K562 (cell line): Measurements from ENCODE around the gene TENM4. TPM values are rescaled to one million over a fixed set of nuclear protein-coding genes. Genes with fewer than 3 reads are reported as not detected.

ENCODE experiments used
- ATAC-seq: fragments of 200-7000 bp; cut with Tn5 transposase; 3 replicates; pipeline ENCODE4 v1.9.1; 2020; ENCODE audit warnings: moderate library complexity
- BruUV-seq: library from RNA; stranded (reverse); fragments of 400-500 nt; replicated peaks from 2 replicates; lab custom pipeline; 2021; lab: Mats Ljungman, UMichigan
- CTCF ChIA-PET: fragments of 300-600 bp; formaldehyde crosslinking; extraction: SDS; loops from one replicate; lab custom pipeline; 2021; ENCODE audit warnings: low intra/inter-chr PET ratio; lab: Yijun Ruan, JAX
- POLR2A ChIA-PET: fragments of 300-600, 350-650 bp; sonication (Branson Sonifier 250); formaldehyde crosslinking; extraction: SDS; loops from one replicate; lab custom pipeline; 2021; ENCODE audit warnings: antibody characterized with exemption, inconsistent platforms; lab: Yijun Ruan, JAX
- DNase-seq, 4 experiments: peaks; one replicate each; pipeline versions ENCODE4 v3.0.0 to v3.0.0-alpha.2; 2011 to 2018; ENCODE audit warnings: low spot score in 3 of 4, mixed read lengths in 3 of 4; ENCODE audit errors: extremely low read depth in 1 of 4
- FAIRE-seq: peaks from 2 replicates; lab custom pipeline; 2011; peaks lifted over from hg19 to GRCh38; lab: Jason Lieb, UNC
- H2AFZ ChIP-seq: 2 replicates; pipeline ENCODE4 v1.6.0; 2011; ENCODE audit warnings: low read depth, low read length, control low read depth, inconsistent platforms
- H3K27ac ChIP-seq: fragments of 200-600 bp; 3 replicates; pipeline ENCODE4 v1.8.0; 2011; ENCODE audit warnings: low read depth, mild to moderate bottlenecking, control low read depth, inconsistent platforms, low read length, moderate library complexity, mixed read lengths; ENCODE audit errors: extremely low read depth
- H3K27me3 ChIP-seq, 2 experiments: fragments of 300-600 bp in 1 of 2; 2 replicates in 1 of 2; 3 replicates in 1 of 2; pipeline versions ENCODE4 v1.6.0 to v1.8.0; 2011; ENCODE audit warnings: inconsistent platforms in 2 of 2, low read length in 2 of 2, mild to moderate bottlenecking in 1 of 2, mixed read lengths in 1 of 2, moderate library complexity in 1 of 2; ENCODE audit not compliant: control insufficient read depth in 2 of 2, insufficient read depth in 2 of 2
- H3K36me3 ChIP-seq: fragments of 300-600 bp; 3 replicates; pipeline ENCODE4 v1.8.0; 2011; ENCODE audit warnings: mild to moderate bottlenecking, low read length, inconsistent platforms; ENCODE audit not compliant: control insufficient read depth, insufficient read depth
- H3K4me1 ChIP-seq, 2 experiments: fragments of 200-600 bp in 1 of 2; replicated peaks in 1 of 2; 2 replicates in 1 of 2; 3 replicates in 1 of 2; pipeline versions ENCODE4 v1.5.1 to v1.8.0; 2011; ENCODE audit warnings: inconsistent platforms in 2 of 2, low read length in 2 of 2, mild to moderate bottlenecking in 1 of 2, mixed read lengths in 1 of 2, moderate library complexity in 1 of 2; ENCODE audit not compliant: control insufficient read depth in 2 of 2, insufficient read depth in 2 of 2
- H3K4me2 ChIP-seq: 2 replicates; pipeline ENCODE4 v1.6.1; 2011; ENCODE audit warnings: low read length, control low read depth, inconsistent platforms, mixed read lengths; ENCODE audit not compliant: insufficient read depth
- H3K4me3 ChIP-seq: fragments of 200-600 bp; sonication (generic), shearing (Covaris generic); 2 replicates; pipeline ENCODE4 v1.5.1; 2016; ENCODE audit warnings: control low read depth, inconsistent platforms
- H3K79me2 ChIP-seq: fragments of 200-600 bp; 3 replicates; pipeline ENCODE4 v1.8.0; 2011; ENCODE audit warnings: low read length, inconsistent platforms; ENCODE audit not compliant: control insufficient read depth, insufficient read depth
- H3K9ac ChIP-seq, 2 experiments: 2 replicates each; pipeline versions ENCODE4 v1.6.0 to v1.6.1; 2011; ENCODE audit warnings: low read depth in 2 of 2, low read length in 2 of 2, control low read depth in 1 of 2, inconsistent platforms in 1 of 2, mild to moderate bottlenecking in 1 of 2, mixed read lengths in 1 of 2; ENCODE audit not compliant: insufficient read depth in 1 of 2
- H3K9me1 ChIP-seq: one replicate; pipeline ENCODE4 v1.6.0; 2011; ENCODE audit warnings: inconsistent platforms, mild to moderate bottlenecking, low read length, moderate library complexity; ENCODE audit not compliant: control insufficient read depth, insufficient read depth
- H3K9me3 ChIP-seq: replicated peaks from 2 replicates; pipeline ENCODE4 v1.5.1; 2011; ENCODE audit warnings: low read depth, low read length, inconsistent platforms; ENCODE audit not compliant: control insufficient read depth, insufficient read depth
- H4K20me1 ChIP-seq: replicated peaks from 2 replicates; pipeline ENCODE4 v1.6.1; 2011; ENCODE audit warnings: low read length, inconsistent platforms, mixed read lengths; ENCODE audit not compliant: control insufficient read depth, insufficient read depth
- CC2D1A ChIP-seq: fragments of 450-650 bp; IDR thresholded peaks from 2 replicates; pipeline ENCODE4 v1.6.1; 2017; ENCODE audit warnings: mild to moderate bottlenecking
- RFX1 ChIP-seq: fragments of 450-650 bp; IDR thresholded peaks from 2 replicates; pipeline ENCODE4 v1.6.1; 2016; ENCODE audit warnings: mild to moderate bottlenecking, moderate library complexity
- WGBS: fragments of 100-300 bp; shearing (Covaris generic); methylation state at CpG from one replicate; pipeline ENCODE4 v1.1.6; 2016; ENCODE audit warnings: low coverage, mixed read lengths; ENCODE audit not compliant: insufficient coverage; ENCODE audit errors: missing lambda C conversion rate; 5-methylcytosine and 5-hydroxymethylcytosine counted together
- in situ Hi-C: fragments of 300-500 bp; cut with MboI; formaldehyde crosslinking; loops from 4 replicates; pipeline ENCODE4 v1.15.0; 2018; ENCODE audit warnings: inconsistent platforms, mixed read lengths
- intact Hi-C: fragments of 100-400 bp; cut with micrococcal nuclease; formaldehyde crosslinking; loops from 2 replicates; pipeline ENCODE4 v1.14.2; 2022
- polyA plus RNA-seq, 8 experiments: library from polyadenylated mRNA; depleted of rRNA in 4 of 8; stranded (reverse) in 5 of 8; unstranded in 3 of 8; fragments of >200 nt; fragmentation: Nextera tagmentation in 2 of 8; fragmentation: Illumina TruSeq in 1 of 8; extraction: Ambion mirVana in 2 of 8; extraction: Trizol in 1 of 8; gene quantifications; 2 replicates each; pipeline versions ENCODE4 v1.2.1 to v1.2.3, GENCODE V29; 2011 to 2014; ENCODE audit warnings: inconsistent platforms in 1 of 8, missing spikeins in 1 of 8
- total RNA-seq, 7 experiments: library from RNA; depleted of rRNA in 6 of 7; stranded (reverse); fragments of >200 nt in 6 of 7; fragmentation: Illumina TruSeq in 2 of 7; extraction: Trizol in 2 of 7; gene quantifications; 2 replicates each; pipeline versions ENCODE4 v1.2.1 to v1.2.3, GENCODE V29; 2011 to 2021; ENCODE audit warnings: low replicate concordance in 1 of 7
- TF ChIP-seq, protein P1 (sequence below): fragments of 200-600 bp; sonication (generic); IDR thresholded peaks from one replicate; pipeline ENCODE4 v1.6.1; 2012; ENCODE audit warnings: mild to moderate bottlenecking, low read depth, low read length, inconsistent platforms
- TF ChIP-seq, protein P2 (sequence below): fragments of 200-400 bp; formaldehyde crosslinking; IDR thresholded peaks from 2 replicates; pipeline ENCODE4 v1.6.1; 2017; ENCODE audit warnings: mild to moderate bottlenecking, low read depth, low read length, moderate library complexity
- TF ChIP-seq, protein P3 (sequence below): fragments of 250-450 bp; sonication (Bioruptor Pico); IDR thresholded peaks from 2 replicates; pipeline ENCODE4 v1.5.0; 2021; ENCODE audit warnings: mild to moderate bottlenecking, moderate library complexity

Gene TENM4
- total and polyA plus RNA-seq, 9 of the 15 experiments (the other 6 are each of a cell fraction or from before 2014, with no cell fraction given), result 0.16 TPM; not detected in 8

DNA sequence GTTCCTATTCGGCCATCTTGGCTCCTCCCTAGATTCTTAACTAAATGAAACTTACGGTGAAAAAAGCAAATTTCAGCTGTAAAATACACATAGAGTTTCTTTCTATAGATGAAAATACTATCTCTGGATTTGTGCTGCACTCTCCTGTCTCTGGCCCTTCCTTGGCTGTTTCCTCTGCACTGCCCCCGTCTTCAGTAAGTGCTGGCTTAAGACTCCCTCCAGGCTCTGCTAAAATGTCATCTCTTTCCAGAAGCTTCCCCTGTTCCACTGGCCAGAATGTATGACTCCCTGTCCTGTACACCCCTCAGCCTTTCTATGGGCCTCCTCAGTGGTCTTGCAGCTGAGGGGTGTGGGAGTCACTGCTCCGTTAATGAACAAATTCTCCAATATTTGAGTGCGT is 757.1 kb downstream of the TENM4 start:
- no peaks in the 10 kb centered on the region for H3K9me3 ChIP-seq
- DNase-seq (no peak), FAIRE-seq (no peak), ATAC-seq (peak; percentile 44; the same call in 2 of the 3 replicates)
- 0% methylated on average over 4 of the region's 5 CpGs for WGBS
- POLR2A ChIA-PET, result no interaction called here
- H3K4me2 ChIP-seq, result no peak overlapping the region
- no peaks in the 10 kb centered on the region for H3K4me1 ChIP-seq
- no peak overlapping the region for H3K4me3 ChIP-seq
- CTCF ChIA-PET, result no interaction called here
- H3K79me2 ChIP-seq, result no peaks in the 10 kb centered on the region
- no peak overlapping the region for H3K27ac ChIP-seq
- no peaks in the 10 kb centered on the region for H3K9me1 ChIP-seq
- no peaks in the 10 kb centered on the region for H4K20me1 ChIP-seq
- intact Hi-C loops, result no loop called here
- BruUV-seq, result no TSS peak
- no peak overlapping the region for H3K9ac ChIP-seq
- in situ Hi-C loops, result no loop called here
- H3K36me3 ChIP-seq, result no peaks in the 10 kb centered on the region
- peaks cover 4 to 12% of the 10 kb centered on the region in 2 experiments; a peak in 3 of 5 replicates for H3K27me3 ChIP-seq
- H2AFZ ChIP-seq, result peak overlapping the region; percentile 5; the same call in 1 of the 2 replicates
- TF ChIP-seq, protein P1, sequence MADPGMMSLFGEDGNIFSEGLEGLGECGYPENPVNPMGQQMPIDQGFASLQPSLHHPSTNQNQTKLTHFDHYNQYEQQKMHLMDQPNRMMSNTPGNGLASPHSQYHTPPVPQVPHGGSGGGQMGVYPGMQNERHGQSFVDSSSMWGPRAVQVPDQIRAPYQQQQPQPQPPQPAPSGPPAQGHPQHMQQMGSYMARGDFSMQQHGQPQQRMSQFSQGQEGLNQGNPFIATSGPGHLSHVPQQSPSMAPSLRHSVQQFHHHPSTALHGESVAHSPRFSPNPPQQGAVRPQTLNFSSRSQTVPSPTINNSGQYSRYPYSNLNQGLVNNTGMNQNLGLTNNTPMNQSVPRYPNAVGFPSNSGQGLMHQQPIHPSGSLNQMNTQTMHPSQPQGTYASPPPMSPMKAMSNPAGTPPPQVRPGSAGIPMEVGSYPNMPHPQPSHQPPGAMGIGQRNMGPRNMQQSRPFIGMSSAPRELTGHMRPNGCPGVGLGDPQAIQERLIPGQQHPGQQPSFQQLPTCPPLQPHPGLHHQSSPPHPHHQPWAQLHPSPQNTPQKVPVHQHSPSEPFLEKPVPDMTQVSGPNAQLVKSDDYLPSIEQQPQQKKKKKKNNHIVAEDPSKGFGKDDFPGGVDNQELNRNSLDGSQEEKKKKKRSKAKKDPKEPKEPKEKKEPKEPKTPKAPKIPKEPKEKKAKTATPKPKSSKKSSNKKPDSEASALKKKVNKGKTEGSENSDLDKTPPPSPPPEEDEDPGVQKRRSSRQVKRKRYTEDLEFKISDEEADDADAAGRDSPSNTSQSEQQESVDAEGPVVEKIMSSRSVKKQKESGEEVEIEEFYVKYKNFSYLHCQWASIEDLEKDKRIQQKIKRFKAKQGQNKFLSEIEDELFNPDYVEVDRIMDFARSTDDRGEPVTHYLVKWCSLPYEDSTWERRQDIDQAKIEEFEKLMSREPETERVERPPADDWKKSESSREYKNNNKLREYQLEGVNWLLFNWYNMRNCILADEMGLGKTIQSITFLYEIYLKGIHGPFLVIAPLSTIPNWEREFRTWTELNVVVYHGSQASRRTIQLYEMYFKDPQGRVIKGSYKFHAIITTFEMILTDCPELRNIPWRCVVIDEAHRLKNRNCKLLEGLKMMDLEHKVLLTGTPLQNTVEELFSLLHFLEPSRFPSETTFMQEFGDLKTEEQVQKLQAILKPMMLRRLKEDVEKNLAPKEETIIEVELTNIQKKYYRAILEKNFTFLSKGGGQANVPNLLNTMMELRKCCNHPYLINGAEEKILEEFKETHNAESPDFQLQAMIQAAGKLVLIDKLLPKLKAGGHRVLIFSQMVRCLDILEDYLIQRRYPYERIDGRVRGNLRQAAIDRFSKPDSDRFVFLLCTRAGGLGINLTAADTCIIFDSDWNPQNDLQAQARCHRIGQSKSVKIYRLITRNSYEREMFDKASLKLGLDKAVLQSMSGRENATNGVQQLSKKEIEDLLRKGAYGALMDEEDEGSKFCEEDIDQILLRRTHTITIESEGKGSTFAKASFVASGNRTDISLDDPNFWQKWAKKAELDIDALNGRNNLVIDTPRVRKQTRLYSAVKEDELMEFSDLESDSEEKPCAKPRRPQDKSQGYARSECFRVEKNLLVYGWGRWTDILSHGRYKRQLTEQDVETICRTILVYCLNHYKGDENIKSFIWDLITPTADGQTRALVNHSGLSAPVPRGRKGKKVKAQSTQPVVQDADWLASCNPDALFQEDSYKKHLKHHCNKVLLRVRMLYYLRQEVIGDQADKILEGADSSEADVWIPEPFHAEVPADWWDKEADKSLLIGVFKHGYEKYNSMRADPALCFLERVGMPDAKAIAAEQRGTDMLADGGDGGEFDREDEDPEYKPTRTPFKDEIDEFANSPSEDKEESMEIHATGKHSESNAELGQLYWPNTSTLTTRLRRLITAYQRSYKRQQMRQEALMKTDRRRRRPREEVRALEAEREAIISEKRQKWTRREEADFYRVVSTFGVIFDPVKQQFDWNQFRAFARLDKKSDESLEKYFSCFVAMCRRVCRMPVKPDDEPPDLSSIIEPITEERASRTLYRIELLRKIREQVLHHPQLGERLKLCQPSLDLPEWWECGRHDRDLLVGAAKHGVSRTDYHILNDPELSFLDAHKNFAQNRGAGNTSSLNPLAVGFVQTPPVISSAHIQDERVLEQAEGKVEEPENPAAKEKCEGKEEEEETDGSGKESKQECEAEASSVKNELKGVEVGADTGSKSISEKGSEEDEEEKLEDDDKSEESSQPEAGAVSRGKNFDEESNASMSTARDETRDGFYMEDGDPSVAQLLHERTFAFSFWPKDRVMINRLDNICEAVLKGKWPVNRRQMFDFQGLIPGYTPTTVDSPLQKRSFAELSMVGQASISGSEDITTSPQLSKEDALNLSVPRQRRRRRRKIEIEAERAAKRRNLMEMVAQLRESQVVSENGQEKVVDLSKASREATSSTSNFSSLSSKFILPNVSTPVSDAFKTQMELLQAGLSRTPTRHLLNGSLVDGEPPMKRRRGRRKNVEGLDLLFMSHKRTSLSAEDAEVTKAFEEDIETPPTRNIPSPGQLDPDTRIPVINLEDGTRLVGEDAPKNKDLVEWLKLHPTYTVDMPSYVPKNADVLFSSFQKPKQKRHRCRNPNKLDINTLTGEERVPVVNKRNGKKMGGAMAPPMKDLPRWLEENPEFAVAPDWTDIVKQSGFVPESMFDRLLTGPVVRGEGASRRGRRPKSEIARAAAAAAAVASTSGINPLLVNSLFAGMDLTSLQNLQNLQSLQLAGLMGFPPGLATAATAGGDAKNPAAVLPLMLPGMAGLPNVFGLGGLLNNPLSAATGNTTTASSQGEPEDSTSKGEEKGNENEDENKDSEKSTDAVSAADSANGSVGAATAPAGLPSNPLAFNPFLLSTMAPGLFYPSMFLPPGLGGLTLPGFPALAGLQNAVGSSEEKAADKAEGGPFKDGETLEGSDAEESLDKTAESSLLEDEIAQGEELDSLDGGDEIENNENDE, result no peak
- TF ChIP-seq CC2D1A (no peak), RFX1 (no peak)
- TF ChIP-seq, protein P2, sequence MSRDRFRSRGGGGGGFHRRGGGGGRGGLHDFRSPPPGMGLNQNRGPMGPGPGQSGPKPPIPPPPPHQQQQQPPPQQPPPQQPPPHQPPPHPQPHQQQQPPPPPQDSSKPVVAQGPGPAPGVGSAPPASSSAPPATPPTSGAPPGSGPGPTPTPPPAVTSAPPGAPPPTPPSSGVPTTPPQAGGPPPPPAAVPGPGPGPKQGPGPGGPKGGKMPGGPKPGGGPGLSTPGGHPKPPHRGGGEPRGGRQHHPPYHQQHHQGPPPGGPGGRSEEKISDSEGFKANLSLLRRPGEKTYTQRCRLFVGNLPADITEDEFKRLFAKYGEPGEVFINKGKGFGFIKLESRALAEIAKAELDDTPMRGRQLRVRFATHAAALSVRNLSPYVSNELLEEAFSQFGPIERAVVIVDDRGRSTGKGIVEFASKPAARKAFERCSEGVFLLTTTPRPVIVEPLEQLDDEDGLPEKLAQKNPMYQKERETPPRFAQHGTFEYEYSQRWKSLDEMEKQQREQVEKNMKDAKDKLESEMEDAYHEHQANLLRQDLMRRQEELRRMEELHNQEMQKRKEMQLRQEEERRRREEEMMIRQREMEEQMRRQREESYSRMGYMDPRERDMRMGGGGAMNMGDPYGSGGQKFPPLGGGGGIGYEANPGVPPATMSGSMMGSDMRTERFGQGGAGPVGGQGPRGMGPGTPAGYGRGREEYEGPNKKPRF, result no peak
- TF ChIP-seq, protein P3, sequence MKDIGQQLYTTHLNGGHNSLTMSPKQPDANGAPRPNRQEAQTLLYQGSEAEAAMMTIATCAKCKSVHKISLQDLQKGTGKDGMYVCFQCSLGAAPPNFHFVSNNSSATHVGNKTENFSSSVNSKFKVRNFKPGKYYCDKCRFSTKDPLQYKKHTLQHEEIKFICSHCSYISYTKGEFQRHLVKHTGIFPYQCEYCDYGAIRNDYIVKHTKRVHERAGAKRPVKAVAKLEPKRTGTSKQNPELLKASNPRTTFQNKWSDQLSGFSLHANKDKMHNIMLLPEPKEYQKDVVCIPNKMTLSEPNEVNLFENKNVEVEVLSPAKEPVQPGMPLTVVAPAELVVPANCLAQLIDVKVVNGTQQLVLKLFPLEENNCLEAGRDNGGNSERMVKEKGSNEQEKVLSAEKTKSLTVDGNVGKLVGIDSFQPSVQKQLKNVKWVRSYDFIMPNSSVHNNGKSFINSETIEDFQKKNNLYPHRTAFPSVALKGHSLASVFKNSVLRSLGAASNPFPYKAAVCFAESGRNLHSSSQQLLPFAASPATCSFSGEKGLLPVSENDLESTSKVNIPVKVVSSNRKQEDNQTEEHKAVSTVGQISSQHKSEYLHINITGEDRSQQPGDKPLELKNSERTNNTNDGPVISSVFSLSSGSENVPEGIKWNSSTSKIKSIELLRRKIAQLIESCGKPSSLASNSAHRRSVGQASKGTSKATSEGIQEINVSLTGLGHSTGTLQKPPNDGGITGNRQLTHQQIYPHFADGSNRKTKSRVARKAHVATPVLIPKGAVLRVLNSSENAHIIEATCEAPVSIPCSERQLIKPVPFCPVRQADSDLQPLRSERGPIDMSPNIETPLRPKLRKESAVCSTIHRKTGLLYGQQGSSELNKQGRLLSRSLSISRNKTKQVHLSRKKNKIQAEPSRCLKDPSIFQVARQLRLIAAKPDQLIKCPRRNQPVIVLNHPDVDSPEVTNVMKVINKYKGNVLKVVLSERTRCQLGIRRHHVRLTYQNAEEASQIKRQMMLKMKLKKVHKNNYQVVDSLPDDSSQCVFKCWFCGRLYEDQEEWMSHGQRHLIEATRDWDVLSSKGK (CRISPR knock-in tag), result no peak
